H9 (cell line): Measurements from ENCODE around the gene ERP44. TPM values are rescaled to one million over a fixed set of nuclear protein-coding genes. Genes with fewer than 3 reads are reported as not detected.

Source experiments
- DNase-seq: peaks from one replicate; pipeline ENCODE4 v3.0.0-alpha.2; 2017
- H2AFZ ChIP-seq: one replicate; pipeline ENCODE4 v1.6.1; 2013; ENCODE audit warnings: mild to moderate bottlenecking, low read length, control low read depth, moderate library complexity
- H2AK5ac ChIP-seq: 2 replicates; pipeline ENCODE4 v1.6.1; 2013; ENCODE audit warnings: low read length, control low read depth, mixed read lengths; ENCODE audit not compliant: insufficient read length
- H2BK120ac ChIP-seq: one replicate; pipeline ENCODE4 v1.6.1; 2013; ENCODE audit warnings: low read depth, mild to moderate bottlenecking, low read length, control low read depth, inconsistent platforms; ENCODE audit not compliant: poor library complexity, severe bottlenecking
- H2BK12ac ChIP-seq: 2 replicates; pipeline ENCODE4 v1.6.1; 2013; ENCODE audit warnings: low read length, control low read depth, mixed read lengths, low read depth; ENCODE audit not compliant: insufficient read length
- H2BK15ac ChIP-seq: 2 replicates; pipeline ENCODE4 v1.6.1; 2013; ENCODE audit warnings: low read depth, low read length, control low read depth
- H2BK20ac ChIP-seq: one replicate; pipeline ENCODE4 v1.6.1; 2013; ENCODE audit warnings: low read depth, mild to moderate bottlenecking, low read length, control low read depth, inconsistent platforms; ENCODE audit not compliant: poor library complexity, severe bottlenecking
- H2BK5ac ChIP-seq: 2 replicates; pipeline ENCODE4 v1.6.1; 2013; ENCODE audit warnings: low read length, control low read depth, mixed read lengths; ENCODE audit not compliant: insufficient read length
- H3K14ac ChIP-seq: 2 replicates; pipeline ENCODE4 v1.6.1; 2013; ENCODE audit warnings: low read length, control low read depth; ENCODE audit not compliant: insufficient read depth
- H3K18ac ChIP-seq: 2 replicates; pipeline ENCODE4 v1.6.1; 2013; ENCODE audit warnings: low read depth, mild to moderate bottlenecking, mixed read lengths, low read length, control low read depth; ENCODE audit not compliant: insufficient read length
- H3K23ac ChIP-seq: 2 replicates; pipeline ENCODE4 v1.6.1; 2013; ENCODE audit warnings: low read length, control low read depth, mixed read lengths, low read depth; ENCODE audit not compliant: insufficient read length
- H3K23me2 ChIP-seq: 2 replicates; pipeline ENCODE4 v1.6.1; 2013; ENCODE audit warnings: low read depth, mild to moderate bottlenecking, mixed read lengths, low read length, control low read depth; ENCODE audit not compliant: insufficient read length, poor library complexity, severe bottlenecking
- H3K27ac ChIP-seq: 2 replicates; pipeline ENCODE4 v1.5.1; 2013; ENCODE audit warnings: low read length, control low read depth, mixed read lengths, low read depth; ENCODE audit not compliant: insufficient read length
- H3K27me3 ChIP-seq: 2 replicates; pipeline ENCODE4 v1.6.1; 2013; ENCODE audit warnings: low read length, control low read depth, inconsistent platforms; ENCODE audit not compliant: insufficient read depth
- H3K4ac ChIP-seq: 2 replicates; pipeline ENCODE4 v1.6.1; 2013; ENCODE audit warnings: low read depth, mild to moderate bottlenecking, control low read depth, inconsistent platforms, low read length, moderate library complexity
- H3K4me1 ChIP-seq: 2 replicates; pipeline ENCODE4 v1.6.1; 2013; ENCODE audit warnings: low read length, control low read depth, inconsistent platforms; ENCODE audit not compliant: insufficient read depth
- H3K4me2 ChIP-seq: 2 replicates; pipeline ENCODE4 v1.6.1; 2013; ENCODE audit warnings: low read length, control low read depth, mixed read lengths; ENCODE audit not compliant: insufficient read length, insufficient read depth
- H3K56ac ChIP-seq: 2 replicates; pipeline ENCODE4 v1.6.1; 2013; ENCODE audit warnings: low read depth, mild to moderate bottlenecking, mixed read lengths, low read length, control low read depth; ENCODE audit not compliant: insufficient read length
- H3K79me1 ChIP-seq: 2 replicates; pipeline ENCODE4 v1.6.1; 2013; ENCODE audit warnings: low read depth, mild to moderate bottlenecking, moderate library complexity, low read length, control low read depth, inconsistent platforms; ENCODE audit not compliant: insufficient read depth, poor library complexity, severe bottlenecking
- H3K79me2 ChIP-seq: 2 replicates; pipeline ENCODE4 v1.6.1; 2013; ENCODE audit warnings: low read length, control low read depth, inconsistent platforms; ENCODE audit not compliant: insufficient read depth
- H3K9ac ChIP-seq: 2 replicates; pipeline ENCODE4 v1.6.1; 2013; ENCODE audit warnings: low read length, control low read depth, mixed read lengths; ENCODE audit not compliant: insufficient read length; ENCODE audit errors: extremely low read depth
- H3K9me3 ChIP-seq: one replicate; pipeline ENCODE4 v1.6.1; 2013; ENCODE audit warnings: low read depth, low read length, inconsistent platforms; ENCODE audit not compliant: control insufficient read depth
- H3T11ph ChIP-seq: one replicate; pipeline ENCODE4 v1.6.1; 2013; ENCODE audit warnings: mild to moderate bottlenecking, low read length, control low read depth, inconsistent platforms
- H4K20me1 ChIP-seq: one replicate; pipeline ENCODE4 v1.6.1; 2013; ENCODE audit not compliant: control insufficient read depth, insufficient read length, insufficient read depth
- H4K5ac ChIP-seq: 2 replicates; pipeline ENCODE4 v1.6.1; 2013; ENCODE audit warnings: low read depth, mild to moderate bottlenecking, mixed read lengths, low read length, control low read depth; ENCODE audit not compliant: insufficient read length
- H4K8ac ChIP-seq: replicated peaks from 2 replicates; pipeline ENCODE4 v1.6.1; 2013; ENCODE audit warnings: low read length, control low read depth, mixed read lengths, low read depth; ENCODE audit not compliant: insufficient read length
- H4K91ac ChIP-seq: 2 replicates; pipeline ENCODE4 v1.6.1; 2013; ENCODE audit warnings: low read depth, mild to moderate bottlenecking, moderate library complexity, mixed read lengths, low read length, control low read depth; ENCODE audit not compliant: insufficient read length
- H3K27ac Mint-ChIP-seq, 3 experiments: 2 replicates in 2 of 3; 3 replicates in 1 of 3; pipeline ENCODE4 v1.8.0; 2020 to 2021; ENCODE audit warnings: mixed read lengths in 3 of 3, mild to moderate bottlenecking in 1 of 3, moderate library complexity in 1 of 3
- H3K27me3 Mint-ChIP-seq: 2 replicates; pipeline ENCODE4 v1.8.0; 2021; ENCODE audit warnings: low read depth, mild to moderate bottlenecking, moderate library complexity, mixed read lengths
- H3K36me3 Mint-ChIP-seq, 3 experiments: 2 replicates in 2 of 3; 3 replicates in 1 of 3; pipeline ENCODE4 v1.8.0; 2020 to 2021; ENCODE audit warnings: low read depth in 3 of 3, mixed read lengths in 3 of 3; ENCODE audit not compliant: insufficient read depth in 1 of 3
- H3K4me1 Mint-ChIP-seq, 2 experiments: 2 replicates each; pipeline ENCODE4 v1.8.0; 2020; ENCODE audit warnings: mixed read lengths in 2 of 2
- H3K4me3 Mint-ChIP-seq, 2 experiments: 2 replicates in 1 of 2; 3 replicates in 1 of 2; pipeline ENCODE4 v1.8.0; 2020 to 2021; ENCODE audit warnings: mild to moderate bottlenecking in 2 of 2, mixed read lengths in 2 of 2, moderate library complexity in 1 of 2
- H3K9me3 Mint-ChIP-seq, 2 experiments: 2 replicates in 1 of 2; 3 replicates in 1 of 2; pipeline ENCODE4 v1.8.0; 2020; ENCODE audit warnings: mild to moderate bottlenecking in 2 of 2, mixed read lengths in 2 of 2, moderate library complexity in 1 of 2
- CTCF ChIP-seq: fragments of 200-600 bp; sonication (generic); conservative IDR thresholded peaks from 3 replicates; pipeline ENCODE4 v1.8.0; 2021; ENCODE audit warnings: antibody characterized with exemption, mild to moderate bottlenecking
- WGBS: extraction: QIAGEN DNeasy Blood & Tissue Kit; methylation state at CpG from one replicate; pipeline ENCODE4 v1.1.7; 2013; ENCODE audit warnings: missing lambda C conversion rate, low lambda C conversion rate, mixed read lengths; ENCODE audit not compliant: insufficient read length; ENCODE audit errors: extremely low coverage; 5-methylcytosine and 5-hydroxymethylcytosine counted together
- total RNA-seq: library from RNA; stranded (reverse); gene quantifications from 2 replicates; pipeline ENCODE4 v1.2.1, GENCODE V29; 2021

ERP44 gene
- total RNA-seq, 1 experiment from 2014 or later = 15.4 TPM

DNA sequence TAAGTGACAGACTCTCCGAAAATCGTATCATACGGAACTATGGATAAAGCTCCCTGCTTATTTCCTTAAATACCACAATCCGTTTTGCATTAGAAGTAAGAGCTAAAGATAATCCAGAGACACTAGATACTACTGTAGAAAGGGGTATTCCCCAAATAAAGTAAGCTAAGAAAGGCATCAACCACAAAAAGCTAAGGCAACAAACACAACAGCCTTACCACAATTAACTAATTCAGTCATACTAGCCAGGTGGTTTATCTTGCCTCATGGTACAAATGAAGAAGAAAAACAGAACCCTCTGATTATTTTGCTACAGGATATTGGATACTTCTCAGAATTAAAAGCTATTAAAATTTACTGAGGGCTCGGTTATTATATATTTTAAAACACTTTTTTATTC lies 14.1 kb downstream of the ERP44 start:
- WGBS = no CpG with 5 or more reads among the region's 5 CpGs
- no peak for DNase-seq
- H3K79me2 ChIP-seq = 0 out of 2 replicates have a peak, but pooled peaks cover 1% of the 10 kb centered on the region
- TF ChIP-seq CTCF = no peak
- Mint-ChIP-seq H3K9me3 (no peaks in the 10 kb centered on the region), H3K27me3 (no peaks in the 10 kb centered on the region), H3K4me1 (peaks cover 23 to 27% of the 10 kb centered on the region in 2 experiments), H3K36me3 (no peaks in the 10 kb centered on the region), H3K27ac (no peak overlapping the region; a peak in 1 of 7 replicates), H3K4me3 (no peak overlapping the region)
- no peak overlapping the region for H3K4me2 ChIP-seq
- H2BK15ac ChIP-seq = no peak overlapping the region
- no peak overlapping the region for H3K4ac ChIP-seq
- no peak overlapping the region for H3K56ac ChIP-seq
- no peak overlapping the region for H2AK5ac ChIP-seq
- no peak overlapping the region for H3K14ac ChIP-seq
- H3K18ac ChIP-seq = no peak overlapping the region
- no peak overlapping the region for H4K91ac ChIP-seq
- no peak overlapping the region for H2BK20ac ChIP-seq
- H4K20me1 ChIP-seq = no peaks in the 10 kb centered on the region
- no peak overlapping the region for H2BK5ac ChIP-seq
- H2BK120ac ChIP-seq = no peak overlapping the region
- no peak overlapping the region for H3K27ac ChIP-seq
- no peak overlapping the region for H4K5ac ChIP-seq
- no peak overlapping the region for H3K9ac ChIP-seq
- H3T11ph ChIP-seq = no peak overlapping the region
- H3K23me2 ChIP-seq = no peaks in the 10 kb centered on the region
- H3K23ac ChIP-seq = no peak overlapping the region
- no peaks in the 10 kb centered on the region for H3K79me1 ChIP-seq
- no peak overlapping the region for H2BK12ac ChIP-seq
- H3K4me1 ChIP-seq = peaks cover 2% of the 10 kb centered on the region; the same call in 1 of the 2 replicates
- no peaks in the 10 kb centered on the region for H3K27me3 ChIP-seq
- no peak overlapping the region for H2AFZ ChIP-seq
- no peaks in the 10 kb centered on the region for H3K9me3 ChIP-seq
- no peak overlapping the region for H4K8ac ChIP-seq
